Astrocyte of the cerebellum (primary cell): ENCODE results near the gene ALDH18A1.
"Not testable (repeated sequence)": the region's sequence is repeated elsewhere in the genome, so short reads cannot be mapped to it uniquely, and the experiment has no call there.

ENCODE experiments used
- DNase-seq: peaks from one replicate; pipeline ENCODE4 v3.0.0-alpha.2; 2011; ENCODE audit warnings: low read depth
- H3K4me3 ChIP-seq: 2 replicates; pipeline ENCODE4 v1.5.1; 2011; ENCODE audit warnings: mild to moderate bottlenecking, low read depth, low read length, moderate library complexity
- in situ Hi-C: cut with HindIII; loops from 2 replicates; pipeline ENCODE4 v1.10.0; 2017; ENCODE audit warnings: low sequenced_read_pairs
- TF ChIP-seq, protein P1 (sequence below): IDR thresholded peaks from 2 replicates; pipeline ENCODE4 v1.5.1; 2012; ENCODE audit warnings: low read length, low read depth, moderate library complexity, mild to moderate bottlenecking; ENCODE audit errors: missing control alignments

ALDH18A1 gene

GRCh38 chr10:95691281-95691680 is 34.8 kb upstream of the ALDH18A1 start:
- TF ChIP-seq, protein P1, sequence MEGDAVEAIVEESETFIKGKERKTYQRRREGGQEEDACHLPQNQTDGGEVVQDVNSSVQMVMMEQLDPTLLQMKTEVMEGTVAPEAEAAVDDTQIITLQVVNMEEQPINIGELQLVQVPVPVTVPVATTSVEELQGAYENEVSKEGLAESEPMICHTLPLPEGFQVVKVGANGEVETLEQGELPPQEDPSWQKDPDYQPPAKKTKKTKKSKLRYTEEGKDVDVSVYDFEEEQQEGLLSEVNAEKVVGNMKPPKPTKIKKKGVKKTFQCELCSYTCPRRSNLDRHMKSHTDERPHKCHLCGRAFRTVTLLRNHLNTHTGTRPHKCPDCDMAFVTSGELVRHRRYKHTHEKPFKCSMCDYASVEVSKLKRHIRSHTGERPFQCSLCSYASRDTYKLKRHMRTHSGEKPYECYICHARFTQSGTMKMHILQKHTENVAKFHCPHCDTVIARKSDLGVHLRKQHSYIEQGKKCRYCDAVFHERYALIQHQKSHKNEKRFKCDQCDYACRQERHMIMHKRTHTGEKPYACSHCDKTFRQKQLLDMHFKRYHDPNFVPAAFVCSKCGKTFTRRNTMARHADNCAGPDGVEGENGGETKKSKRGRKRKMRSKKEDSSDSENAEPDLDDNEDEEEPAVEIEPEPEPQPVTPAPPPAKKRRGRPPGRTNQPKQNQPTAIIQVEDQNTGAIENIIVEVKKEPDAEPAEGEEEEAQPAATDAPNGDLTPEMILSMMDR, result no peak
- DNase-seq, result no peak
- no peak overlapping the region for H3K4me3 ChIP-seq
- in situ Hi-C loops, result no loop called here

- in situ Hi-C loops, result no loop called here
- DNase-seq, result no peak
- H3K4me3 ChIP-seq, result no peak overlapping the region
- TF ChIP-seq, protein P1, result no peak
Observed at GRCh38 chr10:95688648-95689047, 32.1 kb upstream of the ALDH18A1 start.

GRCh38 chr10:95683966-95684365 is 27.5 kb upstream of the ALDH18A1 start:
- TF ChIP-seq, protein P1, result no peak
- no peak for DNase-seq
- no peak overlapping the region for H3K4me3 ChIP-seq
- in situ Hi-C loops, result no loop called here

- no peak overlapping the region for H3K4me3 ChIP-seq
- TF ChIP-seq, protein P1, result no peak
- DNase-seq, result no peak
- in situ Hi-C loops, result no loop called here
Observed at GRCh38 chr10:95675403-95676116, 19.0 kb upstream of the ALDH18A1 start.

GRCh38 chr10:95674643-95675042 is 18.1 kb upstream of the ALDH18A1 start:
- no peak overlapping the region for H3K4me3 ChIP-seq
- TF ChIP-seq, protein P1, result no peak
- in situ Hi-C loops, result no loop called here
- DNase-seq, result no peak

- in situ Hi-C loops, H3K4me3 ChIP-seq, DNase-seq: not testable (repeated sequence)
Observed at GRCh38 chr10:95672641-95673040, 16.1 kb upstream of the ALDH18A1 start.

GRCh38 chr10:95664543-95664942 is 8.0 kb upstream of the ALDH18A1 start:
- in situ Hi-C loops, result no loop called here
- DNase-seq, result no peak
- TF ChIP-seq, protein P1, result no peak
- no peak overlapping the region for H3K4me3 ChIP-seq
